GM12891 (cell line): ENCODE measurements around the gene ENTHD1.

Source experiments
- POLR2A ChIP-seq: IDR thresholded peaks from 2 replicates; pipeline ENCODE4 v1.6.1; 2011; ENCODE audit warnings: low read depth, low read length, control low read depth
- POLR2AphosphoS5 ChIP-seq: IDR thresholded peaks from 2 replicates; pipeline ENCODE4 v1.6.1; 2011; ENCODE audit warnings: low read depth, low read length, control low read depth

GRCh38 chr22:39839204-39839603 is 54.4 kb downstream of the ENTHD1 start:
- TF ChIP-seq POLR2AphosphoS5: no peak
- no peak for TF ChIP-seq POLR2A
